Astrocyte (in vitro differentiated cells and primary cell): ENCODE measurements around the gene IGSF21. TPM values are rescaled to one million over a fixed set of nuclear protein-coding genes. Genes with fewer than 3 reads are reported as not detected.

Experiments
- DNase-seq: peaks from one replicate; pipeline ENCODE4 v3.0.0-alpha.2; 2010; ENCODE audit warnings: low read depth
- FAIRE-seq: peaks from 2 replicates; lab custom pipeline; 2011; peaks lifted over from hg19 to GRCh38; lab: Jason Lieb, UNC
- H2AFZ ChIP-seq: 2 replicates; pipeline ENCODE4 v1.6.0; 2012; ENCODE audit warnings: low read depth, low read length, inconsistent platforms
- H3K27ac ChIP-seq: 2 replicates; pipeline ENCODE4 v1.5.1; 2011; ENCODE audit warnings: low read depth, low read length, inconsistent platforms
- H3K27me3 ChIP-seq: 2 replicates; pipeline ENCODE4 v1.6.0; 2011; ENCODE audit warnings: low read length, inconsistent platforms; ENCODE audit not compliant: insufficient read depth
- H3K36me3 ChIP-seq: 2 replicates; pipeline ENCODE4 v1.5.1; 2011; ENCODE audit warnings: low read length, inconsistent platforms; ENCODE audit not compliant: insufficient read depth
- H3K4me1 ChIP-seq: 2 replicates; pipeline ENCODE4 v1.5.1; 2011; ENCODE audit warnings: low read length, inconsistent platforms; ENCODE audit not compliant: insufficient read depth
- H3K4me2 ChIP-seq: 2 replicates; pipeline ENCODE4 v1.6.0; 2012; ENCODE audit warnings: low read length, inconsistent platforms
- H3K4me3 ChIP-seq: 2 replicates; pipeline ENCODE4 v1.5.1; 2011; ENCODE audit warnings: low read depth, mild to moderate bottlenecking, low read length, inconsistent platforms; ENCODE audit not compliant: insufficient read depth
- H3K79me2 ChIP-seq: 2 replicates; pipeline ENCODE4 v1.6.0; 2012; ENCODE audit warnings: mild to moderate bottlenecking, low read length, inconsistent platforms; ENCODE audit not compliant: insufficient read depth
- H3K9ac ChIP-seq: 2 replicates; pipeline ENCODE4 v1.6.0; 2012; ENCODE audit warnings: mild to moderate bottlenecking, low read length, inconsistent platforms
- H3K9me3 ChIP-seq: 2 replicates; pipeline ENCODE4 v1.5.1; 2012; ENCODE audit warnings: low read depth, mild to moderate bottlenecking, low read length, inconsistent platforms; ENCODE audit not compliant: insufficient read depth
- H4K20me1 ChIP-seq: 2 replicates; pipeline ENCODE4 v1.6.0; 2012; ENCODE audit warnings: low read length, inconsistent platforms; ENCODE audit not compliant: insufficient read depth
- H3K27ac Mint-ChIP-seq: one replicate; pipeline ENCODE4 v1.8.0; 2021; ENCODE audit warnings: mild to moderate bottlenecking, mixed read lengths; ENCODE audit not compliant: unreplicated experiment
- H3K27me3 Mint-ChIP-seq: one replicate; pipeline ENCODE4 v1.8.0; 2021; ENCODE audit warnings: low read depth, mixed read lengths; ENCODE audit not compliant: unreplicated experiment
- H3K36me3 Mint-ChIP-seq: one replicate; pipeline ENCODE4 v1.8.0; 2021; ENCODE audit warnings: low read depth, mixed read lengths; ENCODE audit not compliant: unreplicated experiment
- H3K4me1 Mint-ChIP-seq: one replicate; pipeline ENCODE4 v1.8.0; 2021; ENCODE audit warnings: low read depth, mixed read lengths; ENCODE audit not compliant: unreplicated experiment
- H3K4me3 Mint-ChIP-seq: one replicate; pipeline ENCODE4 v1.8.0; 2021; ENCODE audit warnings: mild to moderate bottlenecking, moderate library complexity, mixed read lengths; ENCODE audit not compliant: unreplicated experiment
- H3K9me3 Mint-ChIP-seq: one replicate; pipeline ENCODE4 v1.8.0; 2021; ENCODE audit warnings: mild to moderate bottlenecking, mixed read lengths; ENCODE audit not compliant: unreplicated experiment
- EZH2 ChIP-seq: IDR thresholded peaks from 2 replicates; pipeline ENCODE4 v1.6.1; 2012; ENCODE audit warnings: mild to moderate bottlenecking, low read length, inconsistent platforms; ENCODE audit not compliant: insufficient read depth
- total RNA-seq: library from RNA; stranded (reverse); gene quantifications from 2 replicates; pipeline ENCODE4 v1.2.1, GENCODE V29; 2021
- TF ChIP-seq, protein P1 (sequence below): IDR thresholded peaks from 2 replicates; pipeline ENCODE4 v1.5.1; 2011; ENCODE audit warnings: low read depth, mild to moderate bottlenecking, inconsistent platforms, low read length, moderate library complexity; ENCODE audit not compliant: insufficient read depth

IGSF21 gene
- total RNA-seq, 1 donor from 2014 or later = not detected

DNA sequence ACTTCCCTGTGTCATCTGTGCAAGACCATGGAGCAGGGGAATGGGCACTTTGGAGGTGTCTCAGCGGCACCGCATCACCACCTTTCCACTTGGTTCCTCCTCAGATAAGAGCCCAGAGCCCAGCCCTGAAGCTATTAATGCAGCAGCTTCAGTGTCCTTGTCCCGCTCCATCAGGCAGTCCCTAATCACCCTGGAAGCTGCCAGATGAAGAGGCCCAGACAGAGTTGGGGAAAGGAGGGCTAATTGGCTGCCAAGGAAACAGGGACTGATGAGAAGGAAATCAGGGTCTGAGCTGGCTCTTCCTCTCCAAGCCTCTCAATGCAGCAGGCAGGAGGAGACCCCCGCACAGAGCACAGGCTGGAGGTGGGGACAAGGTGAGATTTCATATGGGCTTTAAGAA, 290.0 kb downstream of the IGSF21 start:
- H3K4me1 ChIP-seq = no peaks in the 10 kb centered on the region
- H3K79me2 ChIP-seq = no peaks in the 10 kb centered on the region
- peaks cover 4% of the 10 kb centered on the region for H3K9me3 ChIP-seq
- no peaks in the 10 kb centered on the region for H3K36me3 ChIP-seq
- no peaks in the 10 kb centered on the region for H4K20me1 ChIP-seq
- H2AFZ ChIP-seq = no peak overlapping the region
- Mint-ChIP-seq H3K27me3 (peaks cover 45% of the 10 kb centered on the region), H3K27ac (no peak overlapping the region), H3K36me3 (no peaks in the 10 kb centered on the region), H3K4me3 (no peak overlapping the region), H3K9me3 (no peaks in the 10 kb centered on the region), H3K4me1 (peaks cover 8% of the 10 kb centered on the region)
- no peak overlapping the region for H3K27ac ChIP-seq
- no peak overlapping the region for H3K4me3 ChIP-seq
- TF ChIP-seq, protein P1, sequence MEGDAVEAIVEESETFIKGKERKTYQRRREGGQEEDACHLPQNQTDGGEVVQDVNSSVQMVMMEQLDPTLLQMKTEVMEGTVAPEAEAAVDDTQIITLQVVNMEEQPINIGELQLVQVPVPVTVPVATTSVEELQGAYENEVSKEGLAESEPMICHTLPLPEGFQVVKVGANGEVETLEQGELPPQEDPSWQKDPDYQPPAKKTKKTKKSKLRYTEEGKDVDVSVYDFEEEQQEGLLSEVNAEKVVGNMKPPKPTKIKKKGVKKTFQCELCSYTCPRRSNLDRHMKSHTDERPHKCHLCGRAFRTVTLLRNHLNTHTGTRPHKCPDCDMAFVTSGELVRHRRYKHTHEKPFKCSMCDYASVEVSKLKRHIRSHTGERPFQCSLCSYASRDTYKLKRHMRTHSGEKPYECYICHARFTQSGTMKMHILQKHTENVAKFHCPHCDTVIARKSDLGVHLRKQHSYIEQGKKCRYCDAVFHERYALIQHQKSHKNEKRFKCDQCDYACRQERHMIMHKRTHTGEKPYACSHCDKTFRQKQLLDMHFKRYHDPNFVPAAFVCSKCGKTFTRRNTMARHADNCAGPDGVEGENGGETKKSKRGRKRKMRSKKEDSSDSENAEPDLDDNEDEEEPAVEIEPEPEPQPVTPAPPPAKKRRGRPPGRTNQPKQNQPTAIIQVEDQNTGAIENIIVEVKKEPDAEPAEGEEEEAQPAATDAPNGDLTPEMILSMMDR = no peak
- no peak for TF ChIP-seq EZH2
- H3K4me2 ChIP-seq = no peak overlapping the region
- H3K9ac ChIP-seq = no peak overlapping the region
- no peaks in the 10 kb centered on the region for H3K27me3 ChIP-seq
- no peak for DNase-seq
- FAIRE-seq = no peak

DNA sequence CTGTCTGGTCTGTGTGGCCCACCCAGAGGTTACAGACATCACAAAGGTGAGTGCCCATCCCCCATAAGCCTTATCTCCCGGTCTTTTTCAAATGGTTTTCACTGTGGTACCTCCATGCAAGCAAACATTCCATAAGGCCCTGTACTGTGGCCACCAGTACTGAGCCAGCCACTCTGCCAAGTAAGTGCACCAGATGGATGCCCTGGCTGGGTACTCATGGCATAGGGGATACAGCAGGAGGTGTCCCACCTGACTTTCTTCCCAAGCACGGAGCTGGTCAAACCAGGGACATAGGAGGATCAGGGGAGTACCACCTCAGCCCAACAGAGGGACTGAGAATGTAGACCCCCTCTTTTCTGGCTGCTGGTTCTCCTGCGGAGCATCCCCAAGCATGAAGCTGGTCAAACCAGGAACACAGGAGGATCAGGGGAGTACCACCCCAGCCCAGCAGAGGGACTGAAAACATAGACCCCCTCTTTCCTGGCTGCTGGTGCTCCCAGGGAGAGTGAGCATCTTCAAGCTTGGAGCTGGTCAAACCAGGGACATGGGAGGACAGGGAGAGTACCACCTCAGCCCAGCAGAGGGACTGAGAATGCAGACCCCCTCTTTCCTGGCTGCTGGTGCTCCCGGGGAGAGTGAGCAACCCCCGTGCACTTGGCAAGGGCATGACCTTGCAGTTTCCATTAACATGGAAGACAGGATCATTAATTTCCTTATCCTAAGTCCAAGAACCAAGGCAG, 291.4 kb downstream of the IGSF21 start:
- DNase-seq (no peak), FAIRE-seq (no peak)
- no peak overlapping the region for H3K27ac Mint-ChIP-seq
- no peak overlapping the region for H3K9ac ChIP-seq
- H3K4me1 Mint-ChIP-seq = peaks cover 8% of the 10 kb centered on the region
- no peak overlapping the region for H3K4me3 Mint-ChIP-seq
- H3K4me2 ChIP-seq = no peak overlapping the region
- no peaks in the 10 kb centered on the region for H3K36me3 Mint-ChIP-seq
- H3K9me3 ChIP-seq = peaks cover 4% of the 10 kb centered on the region
- H3K4me1 ChIP-seq = no peaks in the 10 kb centered on the region
- no peaks in the 10 kb centered on the region for H4K20me1 ChIP-seq
- H3K4me3 ChIP-seq = no peak overlapping the region
- H3K36me3 ChIP-seq = no peaks in the 10 kb centered on the region
- no peaks in the 10 kb centered on the region for H3K27me3 ChIP-seq
- peaks cover 52% of the 10 kb centered on the region for H3K27me3 Mint-ChIP-seq
- no peak overlapping the region for H2AFZ ChIP-seq
- no peaks in the 10 kb centered on the region for H3K79me2 ChIP-seq
- no peak overlapping the region for H3K27ac ChIP-seq
- H3K9me3 Mint-ChIP-seq = no peaks in the 10 kb centered on the region
- TF ChIP-seq, protein P1 = no peak
- no peak for TF ChIP-seq EZH2

DNA sequence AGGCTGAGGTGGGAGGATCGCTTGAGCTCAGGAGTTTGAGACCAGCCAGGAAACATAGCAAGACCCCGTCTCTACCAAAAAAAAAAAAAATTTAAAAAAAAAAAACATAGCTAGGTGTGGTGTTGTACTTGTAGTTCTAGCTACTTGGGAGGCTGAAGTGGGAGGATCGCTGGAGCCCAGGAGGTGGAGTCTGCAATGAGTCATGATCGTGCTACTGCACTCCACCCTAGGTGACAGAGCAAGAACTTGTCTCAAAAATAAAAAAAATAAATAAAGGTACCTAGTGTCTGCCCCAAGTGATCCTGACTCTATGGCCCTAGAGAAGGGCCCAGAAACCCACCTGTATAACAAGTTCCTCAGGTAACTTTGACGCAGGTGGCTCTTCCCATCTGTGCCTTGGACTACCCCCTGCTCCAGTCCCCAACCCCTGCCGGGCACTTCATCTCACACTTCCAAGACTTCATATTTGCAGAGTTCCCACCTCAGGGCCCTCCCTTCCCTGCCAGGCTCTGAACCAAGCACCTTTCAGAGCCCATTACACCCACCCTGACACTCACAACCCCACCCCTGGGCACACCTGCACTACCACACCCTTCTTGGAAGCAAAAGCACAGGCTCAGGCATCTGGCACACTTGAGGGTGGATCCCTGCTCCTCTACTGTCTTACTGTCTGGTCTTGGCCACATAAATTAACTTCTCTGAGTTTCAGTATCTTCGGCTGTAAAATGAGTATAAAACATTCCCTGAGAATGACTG, 292.9 kb downstream of the IGSF21 start:
- Histone ChIP-seq H4K20me1 (no peaks in the 10 kb centered on the region), H3K36me3 (no peaks in the 10 kb centered on the region), H3K9me3 (no peaks in the 10 kb centered on the region), H3K4me1 (no peaks in the 10 kb centered on the region), H2AFZ (no peak overlapping the region), H3K27ac (no peak overlapping the region), H3K79me2 (no peaks in the 10 kb centered on the region), H3K9ac (no peak overlapping the region), H3K4me2 (no peak overlapping the region), H3K4me3 (no peak overlapping the region), H3K27me3 (no peaks in the 10 kb centered on the region)
- Mint-ChIP-seq H3K4me3 (no peak overlapping the region), H3K27me3 (peaks cover 51% of the 10 kb centered on the region), H3K9me3 (peaks cover 5% of the 10 kb centered on the region), H3K36me3 (no peaks in the 10 kb centered on the region), H3K27ac (no peak overlapping the region), H3K4me1 (peaks cover 8% of the 10 kb centered on the region)
- DNase-seq (no peak), FAIRE-seq (no peak)
- TF ChIP-seq EZH2 = no peak
- TF ChIP-seq, protein P1 = no peak
